Mammary epithelial cell (primary cell): Measurements from ENCODE around the gene SMIM7.

Source experiments
- EZH2 ChIP-seq: IDR thresholded peaks from 2 replicates; pipeline ENCODE4 v1.6.1; 2012; ENCODE audit warnings: low read length, inconsistent platforms, borderline replicate concordance
- TF ChIP-seq, protein P1 (sequence below), 2 donors: IDR thresholded peaks in 1 of 2; conservative IDR thresholded peaks in 1 of 2; 2 replicates each; pipeline ENCODE4 v1.5.1; 2011 to 2012; ENCODE audit warnings: inconsistent platforms in 2 of 2, low read length in 2 of 2, mild to moderate bottlenecking in 2 of 2, control low read depth in 1 of 2, low read depth in 1 of 2; ENCODE audit not compliant: insufficient read depth in 1 of 2; ENCODE audit errors: extremely low read depth in 1 of 2

DNA sequence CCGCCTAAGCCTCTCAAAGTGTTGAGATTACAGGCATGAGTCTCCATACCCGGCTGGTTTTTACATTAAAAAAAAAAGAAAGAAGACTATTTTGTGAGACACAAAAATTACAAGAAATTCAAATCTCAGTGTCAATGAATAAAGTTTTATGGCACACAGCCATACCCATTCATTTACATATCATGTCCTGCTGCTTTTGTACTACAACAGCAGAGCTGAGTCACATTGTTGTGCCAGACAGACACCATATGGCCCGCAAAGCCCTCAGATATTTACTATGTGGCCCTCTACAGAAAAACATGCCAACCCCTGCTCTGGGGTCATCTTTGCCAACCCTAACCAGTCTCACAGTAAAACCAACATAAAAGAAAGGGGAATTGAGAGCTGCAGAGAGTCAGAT, 5.3 kb downstream of the SMIM7 start:
- TF ChIP-seq EZH2 = no peak
- TF ChIP-seq, protein P1, sequence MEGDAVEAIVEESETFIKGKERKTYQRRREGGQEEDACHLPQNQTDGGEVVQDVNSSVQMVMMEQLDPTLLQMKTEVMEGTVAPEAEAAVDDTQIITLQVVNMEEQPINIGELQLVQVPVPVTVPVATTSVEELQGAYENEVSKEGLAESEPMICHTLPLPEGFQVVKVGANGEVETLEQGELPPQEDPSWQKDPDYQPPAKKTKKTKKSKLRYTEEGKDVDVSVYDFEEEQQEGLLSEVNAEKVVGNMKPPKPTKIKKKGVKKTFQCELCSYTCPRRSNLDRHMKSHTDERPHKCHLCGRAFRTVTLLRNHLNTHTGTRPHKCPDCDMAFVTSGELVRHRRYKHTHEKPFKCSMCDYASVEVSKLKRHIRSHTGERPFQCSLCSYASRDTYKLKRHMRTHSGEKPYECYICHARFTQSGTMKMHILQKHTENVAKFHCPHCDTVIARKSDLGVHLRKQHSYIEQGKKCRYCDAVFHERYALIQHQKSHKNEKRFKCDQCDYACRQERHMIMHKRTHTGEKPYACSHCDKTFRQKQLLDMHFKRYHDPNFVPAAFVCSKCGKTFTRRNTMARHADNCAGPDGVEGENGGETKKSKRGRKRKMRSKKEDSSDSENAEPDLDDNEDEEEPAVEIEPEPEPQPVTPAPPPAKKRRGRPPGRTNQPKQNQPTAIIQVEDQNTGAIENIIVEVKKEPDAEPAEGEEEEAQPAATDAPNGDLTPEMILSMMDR (conservative IDR thresholded peaks at IDR 0.05 in 1 of 2, IDR thresholded peaks at IDR 0.05 in 1 of 2; ENCODE audit: extremely low read depth in 1 of 2, insufficient read depth in 1 of 2, low read depth in 1 of 2, low read length in 2 of 2) = no peak
